HL-60 (cell line): ENCODE measurements around the gene TOMM22.

Experiments used
- DNase-seq, 2 experiments: peaks; one replicate each; pipeline ENCODE4 v3.0.0-alpha.2; 2010 to 2020; ENCODE audit warnings: low read depth in 1 of 2, low spot score in 1 of 2
- H3K27ac ChIP-seq: fragments of 250-450 bp; sonication (Bioruptor Pico); replicated peaks from 2 replicates; pipeline ENCODE4 v1.5.1; 2020; ENCODE audit warnings: mild to moderate bottlenecking, moderate library complexity
- H3K27me3 ChIP-seq: fragments of 250-450 bp; sonication (Bioruptor Pico); 2 replicates; pipeline ENCODE4 v1.5.1; 2021; ENCODE audit warnings: mild to moderate bottlenecking, moderate library complexity; ENCODE audit not compliant: insufficient read depth, poor library complexity, severe bottlenecking
- H3K4me3 ChIP-seq: replicated peaks from 2 replicates; pipeline ENCODE4 v1.5.1; 2011; ENCODE audit warnings: mild to moderate bottlenecking, control low read depth, low read length; ENCODE audit not compliant: insufficient read depth
- GABPA ChIP-seq: IDR thresholded peaks from 2 replicates; pipeline ENCODE4 v1.6.1; 2012; ENCODE audit warnings: low read depth
- POLR2AphosphoS5 ChIP-seq: IDR thresholded peaks from 2 replicates; pipeline ENCODE4 v1.6.1; 2012; ENCODE audit warnings: low read depth
- SPI1 ChIP-seq: IDR thresholded peaks from 2 replicates; pipeline ENCODE4 v1.6.1; 2012; ENCODE audit warnings: low read depth, mild to moderate bottlenecking, borderline replicate concordance
- TF ChIP-seq, protein P1 (sequence below): IDR thresholded peaks from 2 replicates; pipeline ENCODE4 v1.6.1; 2012; ENCODE audit warnings: low read depth; ENCODE audit not compliant: insufficient replicate concordance
- TF ChIP-seq, protein P2 (sequence below): IDR thresholded peaks from one replicate; pipeline ENCODE4 v1.5.1; 2011; ENCODE audit warnings: low read length, control low read depth, inconsistent platforms; ENCODE audit not compliant: insufficient read depth

TOMM22 gene

DNA sequence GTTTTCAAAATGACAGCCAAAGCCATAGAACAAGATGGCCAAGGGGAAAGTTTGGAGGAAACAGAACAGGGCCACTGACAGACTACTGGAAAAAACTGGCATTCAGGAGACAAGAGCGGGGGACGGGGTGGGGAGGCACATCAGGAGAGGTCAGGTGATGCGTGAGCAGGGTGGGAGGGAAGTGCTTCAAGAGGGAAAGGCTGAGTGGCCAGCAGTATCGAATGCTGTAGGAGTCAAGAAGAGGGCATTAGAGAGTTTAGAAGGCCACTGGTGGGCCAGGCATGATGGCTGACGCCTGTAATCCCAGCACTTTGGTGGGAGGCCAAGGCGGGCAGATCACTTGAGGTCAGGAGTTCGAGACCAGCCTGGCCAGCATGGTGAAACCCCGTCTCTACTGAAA lies 32.2 kb downstream of the TOMM22 start:
- no peak overlapping the region for H3K4me3 ChIP-seq
- no peak for DNase-seq
- H3K27ac ChIP-seq, result no peak overlapping the region; the same call in 1 of the 2 replicates
- H3K27me3 ChIP-seq, result no peaks in the 10 kb centered on the region
- TF ChIP-seq GABPA (no peak), SPI1 (no peak), POLR2AphosphoS5 (no peak)
- TF ChIP-seq, protein P1, sequence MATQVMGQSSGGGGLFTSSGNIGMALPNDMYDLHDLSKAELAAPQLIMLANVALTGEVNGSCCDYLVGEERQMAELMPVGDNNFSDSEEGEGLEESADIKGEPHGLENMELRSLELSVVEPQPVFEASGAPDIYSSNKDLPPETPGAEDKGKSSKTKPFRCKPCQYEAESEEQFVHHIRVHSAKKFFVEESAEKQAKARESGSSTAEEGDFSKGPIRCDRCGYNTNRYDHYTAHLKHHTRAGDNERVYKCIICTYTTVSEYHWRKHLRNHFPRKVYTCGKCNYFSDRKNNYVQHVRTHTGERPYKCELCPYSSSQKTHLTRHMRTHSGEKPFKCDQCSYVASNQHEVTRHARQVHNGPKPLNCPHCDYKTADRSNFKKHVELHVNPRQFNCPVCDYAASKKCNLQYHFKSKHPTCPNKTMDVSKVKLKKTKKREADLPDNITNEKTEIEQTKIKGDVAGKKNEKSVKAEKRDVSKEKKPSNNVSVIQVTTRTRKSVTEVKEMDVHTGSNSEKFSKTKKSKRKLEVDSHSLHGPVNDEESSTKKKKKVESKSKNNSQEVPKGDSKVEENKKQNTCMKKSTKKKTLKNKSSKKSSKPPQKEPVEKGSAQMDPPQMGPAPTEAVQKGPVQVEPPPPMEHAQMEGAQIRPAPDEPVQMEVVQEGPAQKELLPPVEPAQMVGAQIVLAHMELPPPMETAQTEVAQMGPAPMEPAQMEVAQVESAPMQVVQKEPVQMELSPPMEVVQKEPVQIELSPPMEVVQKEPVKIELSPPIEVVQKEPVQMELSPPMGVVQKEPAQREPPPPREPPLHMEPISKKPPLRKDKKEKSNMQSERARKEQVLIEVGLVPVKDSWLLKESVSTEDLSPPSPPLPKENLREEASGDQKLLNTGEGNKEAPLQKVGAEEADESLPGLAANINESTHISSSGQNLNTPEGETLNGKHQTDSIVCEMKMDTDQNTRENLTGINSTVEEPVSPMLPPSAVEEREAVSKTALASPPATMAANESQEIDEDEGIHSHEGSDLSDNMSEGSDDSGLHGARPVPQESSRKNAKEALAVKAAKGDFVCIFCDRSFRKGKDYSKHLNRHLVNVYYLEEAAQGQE, result no peak
- TF ChIP-seq, protein P2, sequence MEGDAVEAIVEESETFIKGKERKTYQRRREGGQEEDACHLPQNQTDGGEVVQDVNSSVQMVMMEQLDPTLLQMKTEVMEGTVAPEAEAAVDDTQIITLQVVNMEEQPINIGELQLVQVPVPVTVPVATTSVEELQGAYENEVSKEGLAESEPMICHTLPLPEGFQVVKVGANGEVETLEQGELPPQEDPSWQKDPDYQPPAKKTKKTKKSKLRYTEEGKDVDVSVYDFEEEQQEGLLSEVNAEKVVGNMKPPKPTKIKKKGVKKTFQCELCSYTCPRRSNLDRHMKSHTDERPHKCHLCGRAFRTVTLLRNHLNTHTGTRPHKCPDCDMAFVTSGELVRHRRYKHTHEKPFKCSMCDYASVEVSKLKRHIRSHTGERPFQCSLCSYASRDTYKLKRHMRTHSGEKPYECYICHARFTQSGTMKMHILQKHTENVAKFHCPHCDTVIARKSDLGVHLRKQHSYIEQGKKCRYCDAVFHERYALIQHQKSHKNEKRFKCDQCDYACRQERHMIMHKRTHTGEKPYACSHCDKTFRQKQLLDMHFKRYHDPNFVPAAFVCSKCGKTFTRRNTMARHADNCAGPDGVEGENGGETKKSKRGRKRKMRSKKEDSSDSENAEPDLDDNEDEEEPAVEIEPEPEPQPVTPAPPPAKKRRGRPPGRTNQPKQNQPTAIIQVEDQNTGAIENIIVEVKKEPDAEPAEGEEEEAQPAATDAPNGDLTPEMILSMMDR, result no peak

DNA sequence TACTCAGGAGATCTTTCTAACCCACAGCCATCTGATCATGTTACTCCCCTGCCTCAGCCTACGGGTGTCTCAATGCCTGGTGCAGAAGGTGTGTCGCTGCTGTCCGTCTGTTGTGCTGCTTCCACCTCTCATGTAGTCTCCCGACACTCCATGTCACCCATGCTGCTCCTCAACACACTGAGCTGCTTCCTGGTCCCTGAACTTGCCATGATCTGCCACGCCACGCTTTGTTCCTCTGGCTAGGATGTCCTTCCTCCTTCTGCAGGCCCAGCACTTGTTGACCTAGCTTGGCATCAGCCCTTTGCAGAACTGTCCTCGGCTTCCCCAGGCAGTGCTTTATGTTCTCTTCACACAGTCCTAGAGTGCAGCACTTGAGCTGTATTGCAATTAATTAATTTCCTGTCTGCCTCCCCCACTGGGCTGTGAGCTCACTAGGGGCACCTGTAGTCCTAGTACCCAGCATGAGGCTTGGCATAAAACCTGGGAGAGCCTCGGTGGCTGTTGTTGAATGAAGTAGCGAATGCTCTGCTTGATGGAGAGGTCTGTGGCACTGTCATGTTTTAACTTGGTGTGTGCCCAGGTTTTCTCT lies 33.5 kb downstream of the TOMM22 start:
- Histone ChIP-seq H3K4me3 (no peak overlapping the region), H3K27me3 (no peaks in the 10 kb centered on the region), H3K27ac (no peak overlapping the region)
- no peak for TF ChIP-seq POLR2AphosphoS5
- TF ChIP-seq, protein P2, result no peak
- TF ChIP-seq, protein P1, result no peak
- TF ChIP-seq GABPA, result no peak
- no peak for TF ChIP-seq SPI1
- DNase-seq, result peak in 1 of 2 experiments; percentile 61

GRCh38 chr22:38715852-38716251 lies 34.1 kb downstream of the TOMM22 start:
- Histone ChIP-seq H3K27me3 (no peaks in the 10 kb centered on the region), H3K27ac (no peak overlapping the region), H3K4me3 (no peak overlapping the region)
- no peak for DNase-seq
- no peak for TF ChIP-seq SPI1
- TF ChIP-seq GABPA, result no peak
- TF ChIP-seq, protein P2, result no peak
- TF ChIP-seq POLR2AphosphoS5, result no peak
- TF ChIP-seq, protein P1, result no peak
